ENCODE results near the gene AKAP9. TPM values are rescaled to one million over a fixed set of nuclear protein-coding genes. Genes with fewer than 3 reads are reported as not detected.
"Not testable (repeated sequence)": the region's sequence is repeated elsewhere in the genome, so short reads cannot be mapped to it uniquely, and the experiment has no call there.

AKAP9 gene
- total RNA-seq, 1 donor from 2014 or later = 26.8 TPM

- DNase-seq (ENCODE audit: low read depth, low spot score) = no peak
Measured at GRCh38 chr7:91945476-91945875, 4.8 kb downstream of the AKAP9 start.

DNA sequence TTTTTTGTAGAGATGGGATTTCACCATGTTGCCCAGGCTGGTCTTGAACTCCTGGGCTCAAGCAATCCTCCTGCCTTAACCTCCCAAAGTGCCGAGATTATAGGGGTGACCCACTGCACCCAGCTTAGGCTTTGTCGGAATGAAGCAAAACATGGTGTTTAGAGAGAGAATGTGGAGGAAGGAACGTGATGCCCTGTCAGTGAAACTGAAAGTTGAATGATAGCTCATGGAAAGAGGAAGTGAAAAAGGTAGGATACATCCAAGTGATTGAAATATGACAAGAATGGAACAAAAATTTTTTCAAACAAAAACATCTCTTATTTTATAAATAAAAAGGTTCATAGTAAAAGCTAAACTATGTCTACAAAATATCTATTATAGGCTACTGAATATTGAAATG is 5.9 kb downstream of the AKAP9 start:
- DNase-seq (ENCODE audit: low read depth, low spot score) = no peak

DNA sequence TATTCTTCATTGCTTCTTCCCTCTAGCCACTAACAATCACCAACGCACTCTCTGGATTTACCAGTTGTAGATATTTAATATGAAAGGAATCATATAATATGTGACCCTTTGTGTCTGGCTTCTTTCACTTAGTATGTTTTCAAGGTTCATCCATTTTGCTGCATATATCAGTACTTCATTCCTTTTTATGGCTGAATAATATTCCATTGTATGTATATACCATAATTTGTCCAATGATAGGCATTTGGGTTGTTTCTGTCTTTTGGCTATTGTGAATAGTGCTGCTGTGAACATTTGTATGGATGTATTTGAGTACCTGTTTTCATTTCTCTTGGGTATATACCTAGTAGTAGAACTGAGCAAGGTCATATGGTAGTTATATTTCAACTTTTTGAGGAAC is 7.3 kb downstream of the AKAP9 start:
- no peak for DNase-seq (ENCODE audit: low read depth, low spot score)

DNA sequence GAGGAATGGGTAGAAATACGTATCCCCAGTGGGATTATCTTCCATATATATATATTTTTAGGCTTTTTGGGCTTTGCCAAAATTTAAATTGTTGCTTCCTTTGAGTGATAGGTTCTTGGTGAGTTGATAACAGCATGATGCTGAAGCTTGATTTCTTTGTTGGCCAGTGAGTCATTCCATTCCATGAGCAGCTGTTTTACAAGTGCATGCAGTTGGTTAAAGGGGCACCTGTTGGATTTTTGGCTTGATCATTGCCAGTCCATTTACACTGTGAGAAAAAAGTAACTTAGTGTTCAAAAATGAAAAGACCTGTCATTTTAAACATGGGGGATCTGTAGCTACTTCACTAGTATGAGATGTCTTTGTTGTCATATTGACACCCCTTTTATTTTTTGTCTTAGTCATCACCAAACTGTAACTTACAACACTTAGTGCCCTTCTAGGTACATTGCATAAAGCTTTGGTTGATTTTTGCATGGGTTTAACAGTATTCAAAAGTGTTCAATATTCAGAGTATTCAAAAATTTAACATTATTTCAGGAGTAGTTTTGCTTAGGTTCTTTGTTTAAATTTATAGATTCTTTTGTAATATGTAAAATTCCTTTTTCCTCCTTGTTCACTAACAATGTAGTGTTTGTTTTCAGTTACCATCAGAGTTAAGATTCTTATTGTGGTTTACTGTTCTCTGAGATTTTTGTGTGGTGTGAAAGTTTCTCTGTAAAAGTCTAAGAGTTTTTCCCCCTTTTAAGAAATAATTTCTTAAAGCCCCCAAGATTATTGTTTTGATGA is 8.8 kb downstream of the AKAP9 start:
- DNase-seq (ENCODE audit: low read depth, low spot score) = no peak

GRCh38 chr7:91953618-91954017 is 13.0 kb downstream of the AKAP9 start:
- DNase-seq (ENCODE audit: low read depth, low spot score) = no peak

GRCh38 chr7:91956464-91956863 is 15.8 kb downstream of the AKAP9 start:
- not testable (repeated sequence) for DNase-seq (ENCODE audit: low read depth, low spot score)

DNA sequence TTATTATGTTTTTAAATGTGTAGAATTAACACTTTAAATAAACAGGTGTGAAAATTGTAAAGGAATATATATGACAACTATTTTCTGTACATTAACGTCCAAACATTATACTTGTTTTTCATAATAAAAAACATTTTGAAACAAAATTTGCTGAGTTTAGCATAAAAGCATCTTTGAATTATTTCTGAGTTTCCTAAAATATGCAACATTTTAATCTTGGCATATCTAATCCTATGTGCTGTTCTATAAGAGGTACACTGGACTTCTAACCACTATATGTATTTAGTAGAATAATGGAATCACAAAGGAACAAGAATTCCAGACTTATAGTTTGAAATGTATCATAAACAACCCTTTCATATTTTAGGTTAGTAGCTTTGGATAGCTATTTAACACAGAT is 16.6 kb downstream of the AKAP9 start:
- no peak for DNase-seq (ENCODE audit: low read depth, low spot score)

DNA sequence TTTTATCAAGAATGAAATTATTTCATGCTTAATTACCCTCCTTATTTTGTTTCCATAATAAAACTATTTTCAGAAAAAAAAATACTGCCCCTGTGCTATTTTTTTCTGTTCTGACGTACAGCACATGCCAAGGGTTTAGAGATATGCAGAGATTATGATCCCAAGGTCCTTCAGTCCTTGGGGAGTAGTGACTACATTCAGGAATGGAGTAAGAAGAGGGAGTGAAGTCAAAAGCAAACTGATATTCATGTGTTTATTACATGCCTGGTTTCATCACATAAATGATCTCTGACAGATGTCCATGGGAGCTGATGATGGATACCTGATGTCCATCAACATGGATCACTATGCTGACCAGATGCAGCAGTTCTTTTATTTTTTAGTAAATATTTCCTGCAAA is 17.2 kb downstream of the AKAP9 start:
- no peak for DNase-seq (ENCODE audit: low read depth, low spot score)

- DNase-seq (ENCODE audit: low read depth, low spot score) = no peak
Measured at GRCh38 chr7:91959023-91959422, 18.4 kb downstream of the AKAP9 start.

DNA sequence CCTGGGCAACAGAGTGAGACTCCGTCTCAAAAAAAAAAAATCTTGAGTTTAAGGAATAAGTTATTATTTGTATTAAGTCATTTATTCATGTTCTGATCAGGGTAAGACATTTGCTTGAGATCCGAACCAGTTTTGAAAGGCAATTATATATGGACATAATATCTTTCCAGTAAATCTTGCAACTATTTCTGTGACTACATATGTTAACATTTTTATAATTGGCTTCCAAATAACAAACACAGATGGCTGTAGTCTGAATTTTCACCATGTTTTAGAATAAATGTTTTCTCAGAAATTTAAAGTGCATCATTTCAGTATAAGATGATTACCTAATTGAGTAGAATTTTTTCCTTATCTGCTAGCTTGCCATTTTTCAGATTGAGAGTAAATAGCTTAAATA is 21.2 kb downstream of the AKAP9 start:
- DNase-seq (ENCODE audit: low read depth, low spot score) = no peak

DNA sequence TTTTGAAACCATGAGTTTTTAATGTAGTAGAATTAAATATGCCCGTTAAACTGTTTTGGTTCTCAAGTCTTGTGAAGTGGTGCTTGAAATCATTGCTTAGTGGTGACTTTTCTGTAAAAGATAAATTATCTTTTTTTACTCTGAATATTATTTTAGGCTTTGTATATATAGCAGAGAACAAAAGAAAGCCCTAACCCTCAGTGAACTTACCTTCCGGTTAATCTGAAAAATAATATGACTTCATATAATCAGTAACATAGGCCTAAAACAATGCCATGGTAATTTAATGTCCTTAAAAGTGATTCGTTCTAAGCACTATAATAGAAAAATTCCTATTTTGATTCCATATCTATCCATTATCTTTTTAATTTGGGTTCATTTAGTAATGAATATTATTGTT is 21.8 kb downstream of the AKAP9 start:
- DNase-seq (ENCODE audit: low read depth, low spot score) = no peak

DNA sequence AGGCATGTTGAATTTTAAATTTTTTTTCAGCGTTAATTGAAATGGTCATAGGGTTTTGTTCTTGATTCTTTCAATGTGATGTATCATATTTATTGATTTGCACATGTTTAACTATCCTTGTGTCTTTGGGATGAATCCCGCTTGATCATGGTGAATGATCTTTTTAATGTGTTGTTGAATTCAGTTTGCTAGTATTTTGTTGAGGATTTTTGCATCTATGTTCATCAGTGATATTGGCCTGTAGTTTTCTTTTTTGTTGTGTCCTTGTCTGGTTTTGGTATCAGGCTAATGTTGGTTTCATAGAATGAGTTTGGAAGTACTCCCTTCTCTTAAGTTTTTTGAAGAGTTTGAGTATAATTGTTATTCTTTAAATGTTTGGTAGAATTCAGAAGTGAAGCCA is 26.9 kb downstream of the AKAP9 start:
- not testable (repeated sequence) for DNase-seq (ENCODE audit: low read depth, low spot score)

DNA sequence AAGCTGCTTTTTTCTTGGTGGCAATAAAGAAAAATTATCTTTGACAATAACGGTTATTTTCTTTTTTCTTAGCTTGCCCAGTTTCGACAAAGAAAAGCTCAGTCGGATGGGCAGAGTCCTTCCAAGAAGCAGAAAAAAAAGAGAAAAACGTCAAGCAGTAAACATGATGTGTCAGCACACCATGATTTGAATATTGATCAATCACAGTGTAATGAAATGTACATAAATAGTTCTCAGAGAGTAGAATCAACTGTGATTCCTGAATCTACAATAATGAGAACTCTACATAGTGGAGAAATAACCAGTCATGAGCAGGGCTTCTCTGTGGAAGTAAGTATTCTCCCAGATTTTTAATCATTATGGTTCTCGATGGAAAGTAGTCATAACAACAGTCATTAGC is 33.0 kb downstream of the AKAP9 start:
- DNase-seq (ENCODE audit: low read depth, low spot score) = no peak

- DNase-seq (ENCODE audit: low read depth, low spot score) = no peak
Measured at GRCh38 chr7:91974066-91974465, 33.4 kb downstream of the AKAP9 start.

- DNase-seq (ENCODE audit: low read depth, low spot score) = no peak
Measured at GRCh38 chr7:91976743-91977142, 36.1 kb downstream of the AKAP9 start.

- no peak for DNase-seq (ENCODE audit: low read depth, low spot score)
Measured at GRCh38 chr7:91979590-91979989, 38.9 kb downstream of the AKAP9 start.

GRCh38 chr7:91982352-91982751 is 41.7 kb downstream of the AKAP9 start:
- DNase-seq (ENCODE audit: low read depth, low spot score) = not testable (repeated sequence)

DNA sequence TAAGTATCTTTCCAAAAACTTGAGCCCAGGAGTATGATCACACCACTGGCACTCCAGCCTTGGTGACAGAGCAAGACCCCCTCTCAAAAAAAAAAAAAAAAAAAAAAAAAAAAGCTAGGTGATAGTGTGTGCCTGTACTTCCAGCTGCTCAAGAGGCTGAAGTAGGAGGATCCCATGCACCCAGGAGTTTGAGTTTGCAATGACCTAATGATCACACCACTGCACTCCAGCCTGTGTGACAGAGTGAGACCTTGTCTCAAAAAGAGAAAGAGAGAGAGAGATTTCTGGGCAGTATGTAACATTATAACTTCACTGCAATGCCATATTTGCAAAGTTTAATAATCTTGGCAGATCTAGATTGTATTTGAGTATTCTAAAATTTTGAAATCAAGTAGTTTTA is 47.6 kb downstream of the AKAP9 start:
- no peak for DNase-seq (ENCODE audit: low read depth, low spot score)

- no peak for DNase-seq (ENCODE audit: low read depth, low spot score)
Measured at GRCh38 chr7:91993976-91994375, 53.3 kb downstream of the AKAP9 start.

- DNase-seq (ENCODE audit: low read depth, low spot score) = no peak
Measured at GRCh38 chr7:91995391-91996105, 54.9 kb downstream of the AKAP9 start.

DNA sequence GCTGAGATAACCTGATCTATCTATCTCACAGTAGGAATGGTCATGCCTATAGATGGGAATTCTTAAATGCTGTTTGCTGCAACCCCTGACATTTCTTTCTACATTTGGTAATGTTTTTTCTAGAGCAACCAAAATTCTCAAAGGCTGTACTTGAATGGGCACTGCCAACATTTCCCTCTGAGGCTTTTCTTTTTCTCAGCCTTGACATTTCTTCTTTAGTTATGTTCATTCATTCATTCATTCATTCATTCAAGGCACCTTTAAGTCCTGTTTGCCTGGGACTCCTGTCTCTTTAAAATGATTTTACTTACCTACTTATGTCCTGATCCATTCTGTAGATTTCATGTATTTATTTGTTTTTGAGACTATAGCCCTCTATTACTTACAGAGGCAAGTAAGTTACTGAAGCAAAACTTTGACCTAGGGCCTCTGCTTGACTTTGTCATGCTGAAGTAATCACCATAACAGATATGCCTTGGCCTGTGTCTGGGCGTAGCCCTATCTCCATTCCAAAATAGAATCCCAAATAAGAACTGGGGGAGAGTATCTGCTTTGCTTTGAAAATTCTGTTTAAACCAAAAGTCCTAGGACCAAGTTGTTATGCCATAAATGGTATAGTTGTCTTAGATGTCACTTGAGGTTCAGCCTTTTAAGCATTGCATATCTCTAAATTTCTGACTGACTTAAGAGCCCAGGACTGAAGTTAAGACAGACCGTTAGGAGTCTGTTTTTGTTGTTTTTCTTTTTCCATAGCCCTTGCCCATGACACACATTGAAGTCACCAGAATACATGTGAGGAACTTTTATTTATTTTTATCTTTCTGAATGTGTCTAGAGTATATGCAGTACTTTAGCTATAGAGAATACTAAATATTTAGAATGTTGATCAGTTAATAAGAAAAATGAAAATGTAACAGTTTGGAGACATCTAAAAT is 59.2 kb downstream of the AKAP9 start:
- no peak for DNase-seq (ENCODE audit: low read depth, low spot score)

- DNase-seq (ENCODE audit: low read depth, low spot score) = no peak
Measured at GRCh38 chr7:92002720-92003119, 62.1 kb downstream of the AKAP9 start.

Data from pulmonary artery endothelial cell (primary cell).